Measurements from ENCODE around the gene AMPD2.

Gene AMPD2

DNA sequence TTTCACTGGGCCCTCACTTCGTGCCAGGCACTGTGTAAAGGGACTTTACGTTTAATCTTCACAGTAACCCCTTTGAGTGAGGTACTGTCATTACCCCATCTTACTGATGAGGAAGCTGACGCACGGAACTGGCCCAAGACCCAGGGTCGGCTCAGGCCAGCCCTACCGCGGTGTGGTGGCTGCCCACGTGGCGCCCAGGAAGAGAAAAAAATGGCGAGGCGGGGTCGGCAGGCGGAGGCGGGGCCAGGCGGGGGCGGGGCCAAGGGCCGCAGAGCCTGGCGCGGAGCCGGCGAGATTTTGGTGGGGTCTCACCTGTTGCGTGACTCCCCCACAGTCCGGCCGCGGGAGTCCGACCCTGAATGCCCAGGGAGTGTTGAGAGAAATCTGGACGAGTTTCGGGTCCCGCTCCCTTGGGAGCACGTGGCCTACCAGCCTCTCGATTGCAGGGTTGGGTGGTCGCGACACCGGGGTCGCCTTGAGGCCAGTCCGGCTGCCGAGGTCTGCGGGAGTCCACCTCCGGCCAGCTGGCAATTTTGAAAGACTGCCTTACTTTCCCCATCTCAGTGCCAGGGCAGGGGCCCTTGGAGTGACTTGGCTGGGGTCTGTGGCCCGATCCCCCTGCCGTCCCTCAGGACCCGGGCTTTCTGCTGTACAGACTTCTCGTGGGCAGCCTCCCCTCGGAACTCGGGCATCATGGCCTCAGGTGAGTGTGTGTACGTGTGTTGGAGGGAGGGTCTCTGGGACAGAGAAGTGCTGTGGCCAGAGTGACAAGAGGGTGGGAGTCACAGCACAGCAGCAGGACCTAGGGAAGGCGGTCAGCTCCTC, at the start of gene AMPD2, which contains the start of gene GNAT2:
Gene AMPD2, plus strand, starts transcription at position 262 of the 825 bp plus-strand sequence. CDS start 1,339 bp downstream, outside the sequence.
Gene GNAT2, minus strand, starts transcription at position 41 of the 825 bp plus-strand sequence. CDS start 6,746 bp downstream, outside the sequence.
- no peak for FAIRE-seq

DNA sequence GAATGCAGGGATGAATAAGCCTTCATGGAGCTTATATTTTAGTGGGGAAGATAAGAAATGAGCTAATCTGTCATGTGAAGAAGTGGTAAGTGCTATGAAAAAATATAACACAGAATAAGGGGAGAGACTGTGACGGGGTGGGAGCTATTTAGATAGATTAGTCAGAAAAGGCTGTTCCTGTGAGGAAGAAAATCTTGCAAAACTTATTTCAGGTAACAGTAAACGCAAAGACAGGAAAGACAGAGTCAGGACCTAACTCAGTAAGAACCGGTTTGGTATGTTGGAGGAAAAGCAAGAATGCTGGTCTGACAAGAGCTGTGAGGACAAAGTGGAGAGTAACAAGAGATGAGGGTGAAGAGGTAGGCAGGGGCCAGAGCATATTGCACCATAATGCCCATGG, 49.2 kb upstream of the AMPD2 start:
- no peak for FAIRE-seq

DNA sequence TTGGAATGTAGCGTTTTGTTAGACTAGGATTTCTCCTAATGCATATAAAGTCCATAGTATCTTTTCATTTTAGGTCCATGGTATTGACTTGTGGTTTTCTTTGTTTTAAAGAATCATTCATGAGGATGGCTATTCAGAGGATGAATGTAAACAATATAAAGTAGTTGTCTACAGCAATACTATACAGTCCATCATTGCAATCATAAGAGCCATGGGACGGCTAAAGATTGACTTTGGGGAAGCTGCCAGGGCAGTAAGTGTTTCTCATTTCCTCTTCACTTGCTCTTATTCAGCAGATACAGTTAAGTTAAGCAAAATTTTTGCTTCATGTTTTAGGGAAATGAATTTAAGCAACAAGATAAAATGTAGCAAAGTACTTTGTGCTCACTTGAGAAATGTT, 45.9 kb upstream of the AMPD2 start:
- FAIRE-seq = no peak

DNA sequence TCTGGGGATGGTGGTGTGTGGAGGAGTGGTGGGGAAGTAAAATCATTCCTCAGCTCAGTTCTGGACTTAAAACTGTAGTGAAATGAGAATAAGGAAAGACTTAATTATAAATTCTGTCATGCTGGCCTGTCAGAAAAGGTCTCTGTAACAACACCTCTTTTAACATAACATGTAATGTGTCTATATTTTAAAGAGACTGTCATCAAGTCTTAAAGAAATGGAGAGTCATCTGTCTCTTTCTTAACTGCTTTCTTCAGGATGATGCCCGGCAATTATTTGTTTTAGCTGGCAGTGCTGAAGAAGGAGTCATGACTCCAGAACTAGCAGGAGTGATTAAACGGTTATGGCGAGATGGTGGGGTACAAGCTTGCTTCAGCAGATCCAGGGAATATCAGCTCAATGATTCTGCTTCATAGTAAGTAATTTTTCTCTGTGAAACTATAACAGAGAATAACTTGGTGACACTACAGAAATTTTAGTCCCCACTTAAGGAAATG, 40.6 kb upstream of the AMPD2 start:
- FAIRE-seq = no peak

DNA sequence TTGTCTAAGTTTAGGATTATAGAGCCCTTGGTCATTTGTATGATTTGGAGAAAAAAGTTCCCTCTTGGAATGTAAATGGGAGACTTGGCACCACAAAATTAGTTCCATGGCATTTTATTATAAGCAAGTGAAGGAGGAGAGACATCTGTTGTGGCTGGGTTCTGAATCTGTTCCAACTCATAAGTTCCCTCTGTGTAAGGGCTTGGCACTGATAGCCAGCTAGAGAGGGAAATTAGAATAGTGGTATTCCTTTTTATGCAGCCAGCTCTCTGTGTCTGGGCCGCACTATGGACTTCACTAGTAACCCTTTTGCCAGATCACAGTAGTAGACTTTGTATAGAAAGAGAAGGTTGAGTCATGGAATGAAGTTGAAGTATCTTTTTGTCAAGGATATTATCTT, 40.1 kb upstream of the AMPD2 start:
- no peak for FAIRE-seq

DNA sequence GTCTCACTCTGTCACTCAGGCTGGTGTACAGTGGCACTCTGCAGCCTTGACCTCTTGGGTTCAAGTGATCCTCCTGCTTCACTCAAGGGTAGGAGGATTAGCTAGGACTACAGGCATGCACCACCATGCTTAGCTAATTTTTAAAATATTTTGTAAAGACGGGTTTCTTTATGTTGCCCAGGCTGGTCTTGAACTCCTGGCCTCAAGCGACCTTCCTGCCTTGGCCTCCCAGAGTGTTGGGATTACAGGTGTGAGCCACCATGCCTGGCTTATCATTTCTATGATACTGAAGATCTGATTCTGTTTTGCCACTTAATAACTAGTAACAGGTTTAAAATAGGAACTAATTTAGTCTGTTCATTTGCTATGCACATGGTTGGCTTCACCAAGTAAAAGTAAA, 37.6 kb upstream of the AMPD2 start:
- no peak for FAIRE-seq

DNA sequence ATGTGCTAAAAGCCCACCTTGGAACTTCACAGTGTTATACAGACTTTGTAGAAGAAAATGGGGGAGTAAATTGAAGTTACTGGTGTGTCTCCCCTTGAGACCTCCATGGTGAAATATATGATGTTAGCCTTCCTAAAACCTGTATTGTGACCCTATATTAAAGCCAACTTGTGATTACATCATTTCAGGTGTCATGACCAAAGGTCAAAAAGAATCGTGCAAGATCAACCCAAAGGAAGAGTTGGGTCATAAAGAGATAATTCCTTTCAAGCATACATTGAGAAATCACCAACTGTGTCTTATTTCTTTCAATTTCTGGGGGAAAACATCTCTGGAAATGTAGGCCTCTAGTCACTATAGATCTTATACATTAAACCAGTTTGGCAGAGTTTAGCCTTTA, 34.9 kb upstream of the AMPD2 start:
- FAIRE-seq = no peak

DNA sequence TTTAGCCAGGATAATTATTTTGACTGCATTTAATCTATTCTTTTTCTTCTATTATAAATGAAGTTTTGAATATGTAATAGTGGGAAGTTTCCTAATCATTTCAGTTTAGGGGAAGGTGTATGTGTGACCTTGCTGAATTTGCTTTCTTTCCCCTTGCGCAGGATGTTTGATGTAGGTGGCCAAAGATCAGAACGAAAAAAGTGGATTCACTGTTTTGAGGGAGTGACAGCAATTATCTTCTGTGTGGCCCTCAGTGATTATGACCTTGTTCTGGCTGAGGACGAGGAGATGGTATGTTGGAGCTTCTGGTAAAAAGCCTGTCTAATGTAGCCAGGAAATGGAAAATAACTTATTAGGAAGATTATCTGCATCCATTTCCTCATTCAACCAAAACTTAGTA, 33.6 kb upstream of the AMPD2 start:
- FAIRE-seq = no peak

DNA sequence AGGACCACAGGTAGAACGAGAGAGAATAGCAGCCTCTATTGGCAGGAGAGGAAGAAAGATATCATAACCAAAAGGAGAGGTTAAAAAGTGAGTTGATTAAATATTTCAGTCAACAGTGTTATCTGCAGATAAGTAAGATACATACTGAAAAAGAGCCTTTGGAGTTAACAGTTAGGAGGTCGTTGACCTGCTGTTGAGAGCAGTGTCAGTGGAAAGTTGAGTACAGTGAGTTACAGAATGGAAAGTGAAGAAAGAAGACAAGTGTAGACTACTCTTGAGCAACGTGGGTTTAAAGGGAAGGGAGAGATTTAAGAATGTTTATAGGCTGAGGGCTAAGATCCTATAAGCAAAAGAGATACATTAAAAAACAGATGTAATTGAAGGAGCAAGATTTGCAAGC, 30.5 kb upstream of the AMPD2 start:
- FAIRE-seq = no peak

DNA sequence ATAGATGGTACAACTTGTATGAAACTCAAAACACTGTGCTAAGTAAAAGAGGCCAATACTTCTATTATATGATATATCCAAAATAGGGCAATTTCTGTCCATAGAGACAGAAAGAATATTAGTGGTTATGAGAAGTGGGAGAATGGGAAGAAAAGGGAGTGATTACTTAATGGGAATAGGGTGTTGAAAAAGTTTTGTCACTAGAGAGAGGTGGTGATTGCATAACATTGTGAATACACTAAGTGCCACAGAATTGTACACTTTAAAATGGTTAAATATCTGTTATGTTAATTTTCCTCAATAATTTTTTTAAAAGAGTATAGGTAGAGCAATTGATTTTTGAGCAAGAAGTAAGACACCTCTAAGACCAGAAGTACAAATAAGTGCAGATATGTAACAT, 30.0 kb upstream of the AMPD2 start:
- no peak for FAIRE-seq

DNA sequence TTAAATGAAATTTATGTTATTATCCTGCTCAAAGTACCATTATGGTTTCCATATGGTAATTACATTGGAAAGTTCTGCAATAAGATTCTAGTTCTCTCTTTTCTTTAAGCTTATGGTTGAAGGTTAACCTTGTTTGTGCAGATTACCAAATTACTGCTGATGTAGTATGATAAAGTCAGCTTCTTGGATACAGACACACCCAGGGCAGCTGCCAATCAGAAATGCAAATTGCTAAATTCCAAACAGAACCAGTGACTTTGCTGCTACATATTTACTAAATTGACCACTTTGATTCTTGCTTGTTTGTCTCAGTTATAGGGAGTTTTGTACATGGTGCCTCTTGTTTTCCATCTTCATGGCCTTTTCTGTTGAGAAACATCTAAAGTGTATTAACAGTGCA, 26.7 kb upstream of the AMPD2 start:
- FAIRE-seq = no peak

DNA sequence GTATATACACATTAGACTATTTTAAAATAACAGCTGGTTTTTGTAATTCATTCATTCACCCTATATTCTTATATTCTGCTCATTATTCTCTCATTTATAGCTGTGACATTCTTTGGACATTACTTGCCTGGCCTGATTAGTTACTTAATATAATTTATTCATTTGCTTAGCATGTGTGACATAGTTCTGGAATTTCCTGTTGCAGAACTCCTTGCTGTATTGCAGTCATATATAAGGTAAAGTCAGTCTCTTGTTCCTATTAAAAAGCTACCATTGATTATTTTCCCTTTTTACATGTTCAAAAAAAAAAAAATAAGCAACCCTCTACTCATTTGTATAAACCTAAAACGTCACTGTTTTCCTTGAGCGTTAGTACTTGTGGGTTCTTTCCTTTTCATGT, 24.1 kb upstream of the AMPD2 start:
- FAIRE-seq = no peak

DNA sequence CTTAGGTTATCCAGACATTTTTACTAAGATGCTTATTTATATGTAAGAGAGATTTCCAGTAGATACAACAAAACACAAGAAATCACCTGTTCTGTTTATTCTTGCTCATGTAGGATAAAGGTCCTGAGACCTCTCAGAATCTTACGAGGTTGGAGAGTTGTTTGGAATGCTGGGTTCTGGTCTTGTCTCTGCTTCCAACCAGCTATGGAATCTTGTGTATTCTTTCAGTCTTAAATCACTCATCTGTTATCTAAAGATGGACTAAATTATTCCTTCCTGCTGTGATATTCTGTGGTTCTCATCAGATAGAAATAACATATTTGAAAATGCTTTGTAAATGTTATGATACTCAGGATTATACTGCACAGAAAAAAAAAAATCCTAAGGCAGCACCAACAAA, 21.5 kb upstream of the AMPD2 start:
- no peak for FAIRE-seq

DNA sequence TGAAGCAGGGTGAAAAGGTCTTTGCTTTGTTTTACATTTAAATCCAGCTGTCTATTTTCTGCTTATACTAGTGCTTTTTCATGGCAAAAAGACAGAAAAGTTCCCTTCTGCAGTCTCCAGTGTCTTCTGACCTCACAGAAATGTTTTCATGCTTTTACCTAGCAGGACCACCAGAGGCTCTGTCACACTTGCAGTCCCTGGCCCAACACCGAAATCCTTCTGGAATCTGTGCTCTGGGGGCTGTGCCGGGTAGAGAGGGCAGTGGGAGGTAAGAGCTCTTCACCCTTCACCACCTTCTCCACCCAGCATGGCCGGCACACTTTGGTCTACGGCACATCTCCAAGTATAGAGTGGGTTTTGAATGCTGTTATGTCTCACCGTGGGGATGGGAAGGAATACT, 21.0 kb upstream of the AMPD2 start:
- no peak for FAIRE-seq

DNA sequence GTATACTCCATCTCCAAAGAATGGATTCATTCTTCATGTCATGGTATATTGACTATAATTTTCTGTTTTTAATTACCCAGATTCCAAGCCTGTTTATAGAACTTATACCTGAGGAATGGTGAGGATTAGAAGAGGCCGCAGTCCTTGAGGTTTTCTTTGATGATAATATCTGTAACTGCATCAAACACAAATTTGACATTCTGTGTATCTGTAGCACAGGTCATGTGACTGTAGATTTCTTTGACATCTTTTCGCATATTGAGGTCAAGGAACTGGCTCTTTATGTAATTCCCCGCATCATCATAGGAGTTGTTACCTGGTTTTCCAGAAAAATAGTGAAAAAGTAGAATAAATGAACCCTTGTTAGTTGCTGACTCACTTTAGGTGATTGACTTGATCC, 16.4 kb upstream of the AMPD2 start:
- no peak for FAIRE-seq

DNA sequence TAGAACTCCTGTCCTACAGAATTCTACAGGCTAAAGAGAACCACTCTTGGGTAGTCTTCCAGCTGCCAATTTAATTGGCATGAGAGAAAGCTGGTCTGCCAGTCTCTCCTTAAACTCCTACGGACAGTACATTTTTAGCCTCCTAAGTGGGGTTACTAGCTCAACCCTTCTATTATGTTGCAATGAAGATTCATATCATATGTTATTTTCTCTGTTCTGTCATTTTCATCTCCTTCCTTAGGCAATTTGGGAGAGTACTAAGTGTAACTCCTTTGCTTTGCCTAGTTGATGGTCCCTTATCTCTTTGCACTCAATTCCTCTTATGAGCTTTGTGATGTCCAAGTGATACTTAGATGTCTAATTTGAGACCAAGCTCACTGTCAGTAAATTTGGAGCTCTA, 14.3 kb upstream of the AMPD2 start:
- no peak for FAIRE-seq

DNA sequence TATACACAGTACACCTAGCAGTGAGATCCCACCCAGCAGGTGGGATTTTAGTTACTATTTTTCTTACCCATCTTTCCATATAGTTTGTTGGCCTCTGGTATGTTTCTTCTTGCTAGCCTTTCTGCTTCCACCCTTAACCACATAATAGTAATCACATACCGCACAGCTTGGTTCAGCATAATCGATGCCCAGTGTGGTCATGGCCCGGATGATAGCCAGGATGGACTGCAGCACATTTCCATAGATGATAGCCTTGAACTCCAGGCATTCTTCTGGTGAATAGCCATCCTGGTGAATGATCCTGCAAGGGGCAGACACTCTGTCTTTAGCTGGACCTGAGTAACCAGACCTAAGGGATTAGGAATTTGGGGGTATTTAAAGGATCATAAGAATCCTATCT, 9.8 kb upstream of the AMPD2 start:
- FAIRE-seq = no peak

DNA sequence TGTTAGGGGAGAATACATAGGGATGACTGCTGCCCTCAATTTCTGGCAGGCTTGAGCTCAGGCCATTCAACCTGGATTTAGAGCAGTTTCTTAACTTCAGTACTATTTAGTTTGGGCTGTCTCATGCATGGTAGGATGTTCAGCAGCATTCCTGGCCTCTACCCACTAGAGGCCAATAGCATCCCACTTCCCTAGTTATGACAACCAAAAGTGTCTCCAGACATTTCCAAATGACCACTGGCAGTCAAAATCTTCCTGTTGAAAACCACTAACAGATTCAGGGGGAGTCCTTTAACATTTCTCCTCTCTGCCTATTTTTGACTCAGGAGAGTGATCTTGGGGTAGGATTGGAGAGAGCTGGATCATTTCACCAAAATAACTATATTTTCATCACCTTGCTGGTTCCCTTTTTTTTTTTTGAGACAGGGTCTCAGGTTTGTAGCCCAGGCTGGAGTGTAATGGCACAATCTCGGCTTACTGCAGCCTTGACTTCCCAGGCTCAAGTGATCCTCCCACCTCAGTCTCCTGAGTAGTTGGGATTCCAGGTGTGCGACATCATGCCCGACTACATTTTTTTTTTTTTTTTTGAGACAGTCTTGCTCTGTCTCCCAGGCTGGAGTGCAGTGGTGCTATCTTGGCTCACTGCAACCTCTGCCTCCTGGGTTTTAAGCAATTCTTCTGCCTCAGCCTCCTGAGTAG, 8.9 kb upstream of the AMPD2 start:
- FAIRE-seq = no peak

DNA sequence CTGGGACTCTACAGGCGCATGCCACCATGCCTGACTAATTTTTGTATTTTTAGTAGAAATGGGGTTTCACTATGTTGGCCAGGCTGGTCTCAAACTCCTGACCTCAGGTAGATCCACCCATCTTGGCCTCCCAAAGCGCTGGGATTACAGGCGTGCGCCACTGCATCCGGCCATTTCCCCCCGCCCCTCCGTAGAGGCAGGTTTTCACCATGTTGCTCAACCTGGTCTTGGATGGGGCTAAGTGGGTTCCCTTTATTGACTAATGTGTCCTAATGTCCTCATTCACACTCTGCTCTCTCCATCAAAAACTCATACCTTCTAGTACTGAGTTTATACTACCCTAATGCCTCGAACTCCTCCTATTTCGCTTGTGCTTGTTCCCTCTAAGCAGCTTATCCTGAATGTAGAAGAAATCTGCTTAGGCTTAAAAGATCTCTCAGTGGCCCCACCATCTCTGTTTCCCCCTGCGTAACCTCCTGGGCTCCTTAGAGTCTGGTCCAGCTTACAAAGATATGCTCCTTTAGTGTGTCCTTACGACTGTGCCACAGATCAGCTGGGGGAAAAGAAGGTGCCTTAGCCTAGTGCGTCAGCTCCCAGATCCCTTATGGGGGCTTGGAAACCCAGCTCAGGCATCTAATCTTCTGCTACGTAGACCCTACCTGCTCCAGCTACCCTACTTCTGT, 8.2 kb upstream of the AMPD2 start:
- no peak for FAIRE-seq

DNA sequence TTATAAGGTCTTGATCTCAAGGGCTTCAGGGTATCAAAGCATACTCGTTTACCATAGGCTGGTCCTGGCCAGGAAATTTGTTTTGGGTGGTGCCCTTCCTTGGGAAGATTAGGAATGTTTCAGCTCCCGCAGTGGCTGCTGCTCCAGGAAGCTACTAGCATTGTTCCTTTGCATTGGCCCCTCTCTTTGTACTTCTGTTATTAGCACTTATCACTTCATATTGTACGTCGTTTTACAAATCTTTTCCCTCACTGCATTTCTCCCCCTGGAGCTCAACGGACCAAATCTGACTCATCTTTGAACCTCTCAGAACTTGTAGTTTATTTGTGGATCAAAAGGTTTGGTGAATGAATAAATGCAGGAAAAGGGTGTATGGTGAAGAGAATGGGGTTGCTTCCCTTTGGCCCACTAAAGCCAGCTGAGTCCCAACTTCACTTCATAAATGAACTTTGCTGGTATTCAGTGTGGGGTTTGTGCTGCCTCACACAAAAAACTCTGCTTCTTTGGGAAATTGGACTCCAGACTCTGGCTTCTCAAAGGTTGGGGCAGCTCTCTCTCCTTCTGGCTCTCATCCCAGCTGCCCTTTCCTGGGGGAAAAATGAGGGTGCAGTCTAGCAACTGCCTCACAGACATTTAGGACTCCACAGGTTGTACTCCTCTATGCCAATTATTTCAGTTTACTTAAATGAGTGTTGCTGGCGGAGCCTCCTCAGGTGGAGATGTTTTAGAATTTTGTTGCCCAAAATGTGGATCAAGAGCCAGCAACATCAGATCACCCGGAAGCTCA, 6.1 kb upstream of the AMPD2 start:
- FAIRE-seq = no peak

DNA sequence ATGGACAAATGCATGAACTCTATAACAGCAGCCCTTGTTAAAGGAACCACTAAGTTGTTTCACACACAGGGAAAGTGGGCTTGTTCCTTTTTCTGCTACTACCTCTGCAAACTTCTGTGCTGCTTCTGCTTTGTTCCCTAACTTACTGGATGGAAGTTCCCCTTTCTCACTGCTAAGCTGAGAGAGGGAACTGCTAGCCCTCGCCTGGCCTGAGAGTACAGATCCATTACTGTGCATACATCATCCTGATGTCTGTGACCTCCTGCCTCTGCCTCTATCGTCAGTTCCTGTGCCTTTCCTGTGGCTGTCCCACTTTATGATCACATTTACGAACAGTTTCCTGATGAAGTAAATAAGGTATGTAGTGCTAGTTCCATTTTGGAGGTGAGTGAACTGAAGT, 3.8 kb upstream of the AMPD2 start:
- FAIRE-seq = no peak

DNA sequence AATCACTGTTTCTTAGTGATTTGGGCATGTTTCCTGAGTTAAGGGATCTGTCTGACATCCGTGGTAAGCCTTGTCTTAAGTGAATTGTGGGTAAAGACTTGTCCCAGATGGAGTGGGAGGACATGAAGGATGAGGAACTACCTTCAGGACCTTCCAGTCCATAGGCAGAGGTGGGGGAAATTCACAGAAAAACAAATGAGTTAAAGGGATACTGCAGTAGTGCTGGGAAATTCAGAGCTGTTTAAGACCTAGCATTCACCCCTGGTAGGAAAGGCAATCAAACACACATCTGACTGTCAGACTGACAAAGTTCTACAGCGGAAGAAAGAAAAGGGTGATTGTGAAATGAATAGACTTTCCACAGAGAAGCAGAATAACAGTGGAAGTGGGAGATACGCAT, 3.2 kb upstream of the AMPD2 start:
- FAIRE-seq = no peak

Data from colon (tissue), 2 donors.